Hepatocyte (in vitro differentiated cells): ENCODE measurements around the gene MRTFB. TPM values are rescaled to one million over a fixed set of nuclear protein-coding genes. Genes with fewer than 3 reads are reported as not detected.

Experiments
- DNase-seq: peaks from one replicate; pipeline ENCODE4 v3.0.0-alpha.2; 2016; ENCODE audit warnings: low spot score
- H2AFZ ChIP-seq: fragments of 200-600 bp; sonication (generic); 2 replicates; pipeline ENCODE4 v1.6.0; 2016; ENCODE audit warnings: antibody characterized with exemption, mild to moderate bottlenecking
- H3K27ac ChIP-seq: fragments of 200-600 bp; sonication (generic); 2 replicates; pipeline ENCODE4 v1.5.1; 2016; ENCODE audit warnings: mild to moderate bottlenecking
- H3K27me3 ChIP-seq: fragments of 200-600 bp; sonication (generic); 2 replicates; pipeline ENCODE4 v1.6.1; 2016
- H3K36me3 ChIP-seq: fragments of 200-600 bp; sonication (generic); replicated peaks from 2 replicates; pipeline ENCODE4 v1.5.1; 2016; ENCODE audit warnings: low read depth; ENCODE audit not compliant: insufficient read depth
- H3K4me1 ChIP-seq: fragments of 200-600 bp; sonication (generic); 2 replicates; pipeline ENCODE4 v1.5.1; 2016; ENCODE audit warnings: mild to moderate bottlenecking, moderate library complexity; ENCODE audit not compliant: insufficient read depth
- H3K4me2 ChIP-seq: fragments of 200-600 bp; sonication (generic); 2 replicates; pipeline ENCODE4 v1.6.0; 2016
- H3K4me3 ChIP-seq: fragments of 200-600 bp; sonication (generic); 2 replicates; pipeline ENCODE4 v1.5.1; 2016; ENCODE audit warnings: mild to moderate bottlenecking
- H3K79me2 ChIP-seq: fragments of 200-600 bp; sonication (generic); 2 replicates; pipeline ENCODE4 v1.6.0; 2017; ENCODE audit warnings: mild to moderate bottlenecking
- H3K9me2 ChIP-seq: fragments of 200-600 bp; sonication (generic); replicated peaks from 2 replicates; pipeline ENCODE4 v1.6.0; 2017; ENCODE audit warnings: mild to moderate bottlenecking; ENCODE audit not compliant: insufficient read depth
- H3K9me3 ChIP-seq: fragments of 200-600 bp; sonication (generic); 2 replicates; pipeline ENCODE4 v1.5.1; 2016; ENCODE audit warnings: low read depth, mild to moderate bottlenecking
- H4K20me1 ChIP-seq: fragments of 200-600 bp; sonication (generic); 2 replicates; pipeline ENCODE4 v1.6.0; 2016; ENCODE audit warnings: mild to moderate bottlenecking; ENCODE audit not compliant: insufficient read depth, poor library complexity, severe bottlenecking
- EZH2 ChIP-seq: fragments of 200-600 bp; sonication (generic); IDR thresholded peaks from 2 replicates; pipeline ENCODE4 v1.6.1; 2016; ENCODE audit warnings: antibody characterized with exemption, mild to moderate bottlenecking, borderline replicate concordance
- EZH2phosphoT487 ChIP-seq: fragments of 200-600 bp; sonication (generic); IDR thresholded peaks from one replicate; pipeline ENCODE4 v1.6.1; 2018; ENCODE audit warnings: antibody characterized with exemption, mild to moderate bottlenecking, low read depth, moderate library complexity; ENCODE audit not compliant: unreplicated experiment, severe bottlenecking
- WGBS: methylation state at CpG from one replicate; pipeline ENCODE4 v1.1.6; 2016; ENCODE audit warnings: low lambda C conversion rate; ENCODE audit errors: missing lambda C conversion rate; 5-methylcytosine and 5-hydroxymethylcytosine counted together
- polyA plus RNA-seq: library from polyadenylated mRNA; unstranded; fragments of >200 nt; fragmentation: Nextera tagmentation; extraction: Ambion mirVana; gene quantifications from 2 replicates; pipeline ENCODE4 v1.2.1, GENCODE V29; 2016
- total RNA-seq: library from RNA; depleted of rRNA; stranded (reverse); fragments of >200 nt; gene quantifications from 2 replicates; pipeline ENCODE4 v1.2.3, GENCODE V29; 2014
- TF ChIP-seq, protein P1 (sequence below): fragments of 200-600 bp; sonication (generic); IDR thresholded peaks from 2 replicates; pipeline ENCODE4 v1.5.1; 2016; ENCODE audit warnings: antibody characterized with exemption, mild to moderate bottlenecking; ENCODE audit not compliant: poor library complexity

Gene MRTFB
- total and polyA plus RNA-seq, 2 experiments from 2014 or later = 10.9 to 27.9 TPM

DNA sequence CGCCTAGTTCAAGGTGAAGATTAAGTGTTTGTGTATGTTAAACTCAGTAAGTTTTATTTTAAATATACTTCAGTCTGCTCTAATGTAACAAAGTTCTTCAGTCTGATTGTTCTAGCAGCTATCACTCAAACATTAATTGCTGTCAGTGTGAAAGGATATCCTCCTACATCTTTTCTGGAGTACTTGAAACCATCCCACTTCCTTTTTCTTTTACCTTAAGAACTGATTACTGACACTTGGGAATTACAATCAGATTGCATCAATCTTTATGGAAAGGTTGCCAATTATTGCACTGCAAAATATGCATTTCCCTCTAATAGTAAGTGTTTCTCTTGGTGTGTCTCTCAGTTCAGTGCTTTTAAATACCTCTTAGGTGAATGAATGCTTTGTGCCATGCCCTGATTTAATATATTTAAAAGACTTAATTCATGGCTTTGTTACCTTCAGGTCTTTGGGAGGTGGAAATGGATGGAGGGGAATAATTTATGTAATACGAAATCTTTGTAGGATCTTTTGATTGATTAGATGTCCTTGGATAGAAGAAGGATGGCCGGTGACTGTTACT lies 16.6 kb downstream of the MRTFB start:
- no peaks in the 10 kb centered on the region for H3K9me3 ChIP-seq
- TF ChIP-seq EZH2phosphoT487 = no peak
- TF ChIP-seq EZH2 = no peak
- TF ChIP-seq, protein P1, sequence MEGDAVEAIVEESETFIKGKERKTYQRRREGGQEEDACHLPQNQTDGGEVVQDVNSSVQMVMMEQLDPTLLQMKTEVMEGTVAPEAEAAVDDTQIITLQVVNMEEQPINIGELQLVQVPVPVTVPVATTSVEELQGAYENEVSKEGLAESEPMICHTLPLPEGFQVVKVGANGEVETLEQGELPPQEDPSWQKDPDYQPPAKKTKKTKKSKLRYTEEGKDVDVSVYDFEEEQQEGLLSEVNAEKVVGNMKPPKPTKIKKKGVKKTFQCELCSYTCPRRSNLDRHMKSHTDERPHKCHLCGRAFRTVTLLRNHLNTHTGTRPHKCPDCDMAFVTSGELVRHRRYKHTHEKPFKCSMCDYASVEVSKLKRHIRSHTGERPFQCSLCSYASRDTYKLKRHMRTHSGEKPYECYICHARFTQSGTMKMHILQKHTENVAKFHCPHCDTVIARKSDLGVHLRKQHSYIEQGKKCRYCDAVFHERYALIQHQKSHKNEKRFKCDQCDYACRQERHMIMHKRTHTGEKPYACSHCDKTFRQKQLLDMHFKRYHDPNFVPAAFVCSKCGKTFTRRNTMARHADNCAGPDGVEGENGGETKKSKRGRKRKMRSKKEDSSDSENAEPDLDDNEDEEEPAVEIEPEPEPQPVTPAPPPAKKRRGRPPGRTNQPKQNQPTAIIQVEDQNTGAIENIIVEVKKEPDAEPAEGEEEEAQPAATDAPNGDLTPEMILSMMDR = no peak
- H3K27me3 ChIP-seq = no peaks in the 10 kb centered on the region
- no peak for DNase-seq
- H2AFZ ChIP-seq = no peak overlapping the region
- peak overlapping the region; percentile 45 for H3K27ac ChIP-seq
- no peaks in the 10 kb centered on the region for H4K20me1 ChIP-seq
- peaks cover 80% of the 10 kb centered on the region for H3K79me2 ChIP-seq
- WGBS = 69% methylated on average over 3 of the region's 3 CpGs
- H3K9me2 ChIP-seq = no peaks in the 10 kb centered on the region
- H3K4me1 ChIP-seq = peaks cover 7% of the 10 kb centered on the region
- peak overlapping the region; percentile 71 for H3K4me2 ChIP-seq
- no peaks in the 10 kb centered on the region for H3K36me3 ChIP-seq
- no peak overlapping the region for H3K4me3 ChIP-seq

DNA sequence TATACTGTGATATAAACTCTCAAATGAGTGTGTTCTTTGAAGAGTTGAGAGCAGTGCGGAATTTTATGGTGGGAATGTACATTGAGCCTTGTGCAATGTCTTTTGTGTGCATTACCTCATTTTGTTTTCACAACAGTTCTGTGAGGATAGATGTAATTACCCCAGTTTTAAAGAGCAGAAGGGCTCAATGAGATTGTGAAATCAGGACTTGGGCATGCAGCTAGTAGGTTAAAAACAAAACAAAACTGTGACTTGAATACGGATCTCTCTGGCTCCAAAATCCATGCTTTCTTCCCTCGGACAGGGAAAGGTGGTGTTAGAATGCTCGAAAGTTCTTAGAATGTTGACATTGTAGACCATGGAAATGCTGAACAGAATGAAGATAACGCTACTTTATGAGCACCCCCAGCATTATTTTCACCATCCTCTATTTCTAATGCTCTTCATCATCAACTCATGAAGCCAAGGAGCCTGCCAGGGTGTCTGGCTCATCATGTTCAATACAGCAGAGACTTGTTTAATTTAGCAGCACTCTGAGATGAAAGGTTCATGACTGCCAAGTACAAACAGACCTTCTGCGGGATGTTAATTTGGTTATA lies 17.1 kb downstream of the MRTFB start:
- H4K20me1 ChIP-seq = no peaks in the 10 kb centered on the region
- peak overlapping the region; percentile 85 for H3K27ac ChIP-seq
- no peak overlapping the region for H3K4me3 ChIP-seq
- 66% methylated on average over 6 of the region's 6 CpGs for WGBS
- H3K9me2 ChIP-seq = no peaks in the 10 kb centered on the region
- DNase-seq = peak; percentile 43
- peaks cover 7% of the 10 kb centered on the region for H3K4me1 ChIP-seq
- no peaks in the 10 kb centered on the region for H3K27me3 ChIP-seq
- peak overlapping the region; percentile 71 for H3K4me2 ChIP-seq
- H3K36me3 ChIP-seq = no peaks in the 10 kb centered on the region
- H3K9me3 ChIP-seq = no peaks in the 10 kb centered on the region
- TF ChIP-seq EZH2phosphoT487 (no peak), EZH2 (no peak)
- TF ChIP-seq, protein P1 = no peak
- no peak overlapping the region for H2AFZ ChIP-seq
- H3K79me2 ChIP-seq = peaks cover 80% of the 10 kb centered on the region

DNA sequence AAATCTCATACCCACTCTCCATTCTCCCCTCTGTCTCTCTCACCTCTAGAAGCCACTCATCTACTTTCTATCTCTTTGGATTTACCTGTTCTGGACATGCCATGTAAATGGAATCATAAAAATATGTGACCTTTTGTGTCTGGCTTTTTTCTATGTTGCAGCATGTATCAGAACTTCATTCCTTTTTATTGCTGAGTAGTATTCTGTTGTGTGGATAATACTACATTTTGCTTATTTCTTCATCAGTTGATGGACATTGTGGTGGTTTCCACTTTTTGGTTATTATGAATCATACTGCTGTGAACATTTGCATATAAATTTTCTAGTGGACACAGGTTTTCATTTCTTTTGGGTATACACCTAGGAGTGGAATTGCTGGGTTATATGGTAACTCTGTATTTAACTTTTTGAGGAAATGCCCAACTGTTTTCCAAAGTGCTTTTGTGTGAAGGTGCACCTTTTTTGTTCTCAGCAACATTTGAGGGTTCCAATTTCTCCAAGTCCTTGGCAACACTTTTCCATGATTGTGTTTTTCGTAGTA lies 18.2 kb downstream of the MRTFB start:
- no peak overlapping the region for H2AFZ ChIP-seq
- H3K9me3 ChIP-seq = no peaks in the 10 kb centered on the region
- no peaks in the 10 kb centered on the region for H3K36me3 ChIP-seq
- H3K4me1 ChIP-seq = peaks cover 7% of the 10 kb centered on the region
- no peaks in the 10 kb centered on the region for H4K20me1 ChIP-seq
- DNase-seq = no peak
- no peak for TF ChIP-seq EZH2
- no peak for TF ChIP-seq EZH2phosphoT487
- TF ChIP-seq, protein P1 = no peak
- H3K27ac ChIP-seq = peak overlapping the region; percentile 85
- H3K79me2 ChIP-seq = peaks cover 79% of the 10 kb centered on the region
- H3K4me2 ChIP-seq = peak overlapping the region; percentile 71
- no peak overlapping the region for H3K4me3 ChIP-seq
- 100% methylated on average over 1 of the region's 1 CpG for WGBS
- no peaks in the 10 kb centered on the region for H3K9me2 ChIP-seq
- H3K27me3 ChIP-seq = no peaks in the 10 kb centered on the region
